Vagina (tissue), 2 donors: Measurements from ENCODE around the gene LILRB4. TPM values are rescaled to one million over a fixed set of nuclear protein-coding genes. Genes with fewer than 3 reads are reported as not detected.
"Not testable (repeated sequence)": the region's sequence is repeated elsewhere in the genome, so short reads cannot be mapped to it uniquely, and the experiment has no call there.

Experiments used
- DNase-seq, 2 donors: peaks; one replicate each; pipeline ENCODE4 v3.0.0-alpha.2; 2017; ENCODE audit errors: extremely low spot score in 2 of 2
- H3K27ac ChIP-seq: fragments of 200-600 bp; sonication (generic); one replicate; pipeline ENCODE4 v1.5.1; 2019
- H3K27me3 ChIP-seq: fragments of 200-600 bp; sonication (generic); one replicate; pipeline ENCODE4 v1.5.1; 2019
- H3K36me3 ChIP-seq, 2 donors: fragments of 200-600 bp; sonication (generic); one replicate each; pipeline ENCODE4 v1.5.1; 2017 to 2019
- H3K4me1 ChIP-seq: fragments of 200-600 bp; sonication (generic); one replicate; pipeline ENCODE4 v1.5.1; 2019
- H3K4me3 ChIP-seq, 2 donors: fragments of 200-600 bp; sonication (generic); 1 replicate in 1 of 2; 2 replicates in 1 of 2; pipeline ENCODE4 v1.5.1; 2016 to 2019
- H3K9me3 ChIP-seq: fragments of 200-600 bp; sonication (generic); one replicate; pipeline ENCODE4 v1.5.1; 2019
- CTCF ChIP-seq, 3 experiments: fragments of 450-650 bp in 2 of 3; fragments of 200-600 bp in 1 of 3; sonication (generic) in 1 of 3; IDR thresholded peaks; one replicate each; pipeline ENCODE4 v1.5.1; 2017 to 2019; ENCODE audit warnings: antibody characterized with exemption in 3 of 3, mild to moderate bottlenecking in 2 of 3, moderate library complexity in 2 of 3
- POLR2A ChIP-seq, 2 donors: fragments of 450-650 bp; IDR thresholded peaks; one replicate each; pipeline ENCODE4 v1.6.1; 2017; ENCODE audit warnings: antibody characterized with exemption in 2 of 2, mild to moderate bottlenecking in 2 of 2, moderate library complexity in 2 of 2
- POLR2AphosphoS5 ChIP-seq, 2 donors: sonication (generic); formaldehyde crosslinking; IDR thresholded peaks; one replicate each; pipeline ENCODE4 v1.9.0; 2017; ENCODE audit warnings: antibody characterized with exemption in 2 of 2, mild to moderate bottlenecking in 2 of 2, low read depth in 1 of 2; ENCODE audit not compliant: insufficient read depth in 1 of 2
- intact Hi-C: fragments of 100-400 bp; cut with DNase I; formaldehyde crosslinking; loops from one replicate; pipeline ENCODE4 v1.15.1; 2023
- microRNA-seq: library from miRNA; unstranded; fragments of <30 nt; microRNA quantifications from one replicate; pipeline ENCODE4, GENCODE V29; 2017; ENCODE audit warnings: borderline number of aligned reads, borderline replicate concordance
- small RNA-seq: library from RNA; depleted of rRNA; stranded (forward); fragments of <200 nt; gene quantifications from one replicate; pipeline ENCODE3, GENCODE V24; 2016
- total RNA-seq: library from RNA; depleted of rRNA; stranded (reverse); fragments of >200 nt; gene quantifications from one replicate; pipeline ENCODE4 v1.2.3, GENCODE V29; 2016

The LILRB4 gene
- total RNA-seq, 1 donor from 2014 or later, result 2.9 TPM

DNA sequence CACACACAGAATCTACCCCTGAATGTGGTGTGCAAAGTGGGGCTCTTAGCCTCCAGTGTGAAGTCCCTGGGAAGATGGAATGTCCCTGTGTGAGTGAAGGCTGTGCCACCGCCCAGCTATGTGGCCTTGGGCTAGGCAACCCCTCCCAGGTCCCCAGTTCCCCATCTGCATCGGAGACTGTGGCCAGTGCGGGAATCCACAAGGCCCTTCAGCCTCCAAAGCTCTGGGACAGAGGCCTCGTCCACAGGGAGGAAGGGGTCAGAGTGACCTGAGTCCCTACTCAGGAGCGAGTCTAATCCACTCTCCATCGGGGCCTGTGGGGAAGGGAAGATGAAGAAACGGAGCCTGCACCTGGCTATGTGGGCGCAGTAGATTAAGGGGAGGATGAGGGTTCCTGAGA, 42.1 kb downstream of the LILRB4 start:
- no peaks in the 10 kb centered on the region for H3K27me3 ChIP-seq
- no peaks in the 10 kb centered on the region for H3K36me3 ChIP-seq
- intact Hi-C loops, result no loop called here
- no peak overlapping the region for H3K27ac ChIP-seq
- no peak for DNase-seq
- TF ChIP-seq POLR2AphosphoS5 (IDR thresholded peaks at IDR 0.05; ENCODE audit: insufficient read depth in 1 of 2, low read depth in 1 of 2) (no peak), CTCF (IDR thresholded peaks at IDR 0.05) (no peak), POLR2A (IDR thresholded peaks at IDR 0.05) (no peak)
- H3K4me3 ChIP-seq, result no peak overlapping the region
- H3K9me3 ChIP-seq, result no peaks in the 10 kb centered on the region
- H3K4me1 ChIP-seq, result no peaks in the 10 kb centered on the region

DNA sequence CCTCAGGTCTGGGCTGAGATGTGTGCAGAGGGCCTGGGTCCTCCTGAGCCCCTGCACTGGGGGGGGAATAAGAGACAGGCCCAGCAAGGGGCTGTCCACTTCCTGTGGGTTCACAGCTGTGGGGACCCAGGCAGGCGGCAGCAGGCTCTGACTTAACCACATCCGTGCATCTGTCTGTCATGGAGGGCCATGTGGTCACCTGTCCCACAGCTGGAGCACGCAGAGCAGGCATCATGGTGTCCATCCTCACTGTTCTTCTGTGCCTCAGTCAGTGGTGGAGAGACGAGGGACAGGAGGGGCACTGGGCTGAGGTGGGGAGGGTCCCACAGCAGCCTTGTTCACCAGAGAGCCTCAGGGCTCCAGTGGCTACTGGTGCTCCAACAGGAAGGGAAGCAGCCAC, 45.2 kb downstream of the LILRB4 start:
- Histone ChIP-seq H3K4me3 (no peak overlapping the region), H3K4me1 (no peaks in the 10 kb centered on the region), H3K27ac (no peak overlapping the region), H3K36me3 (no peaks in the 10 kb centered on the region), H3K27me3 (no peaks in the 10 kb centered on the region), H3K9me3 (no peaks in the 10 kb centered on the region)
- no peak for TF ChIP-seq CTCF (IDR thresholded peaks at IDR 0.05)
- no peak for TF ChIP-seq POLR2A (IDR thresholded peaks at IDR 0.05)
- TF ChIP-seq POLR2AphosphoS5 (IDR thresholded peaks at IDR 0.05; ENCODE audit: insufficient read depth in 1 of 2, low read depth in 1 of 2), result no peak
- no peak for DNase-seq
- intact Hi-C loops, result no loop called here

DNA sequence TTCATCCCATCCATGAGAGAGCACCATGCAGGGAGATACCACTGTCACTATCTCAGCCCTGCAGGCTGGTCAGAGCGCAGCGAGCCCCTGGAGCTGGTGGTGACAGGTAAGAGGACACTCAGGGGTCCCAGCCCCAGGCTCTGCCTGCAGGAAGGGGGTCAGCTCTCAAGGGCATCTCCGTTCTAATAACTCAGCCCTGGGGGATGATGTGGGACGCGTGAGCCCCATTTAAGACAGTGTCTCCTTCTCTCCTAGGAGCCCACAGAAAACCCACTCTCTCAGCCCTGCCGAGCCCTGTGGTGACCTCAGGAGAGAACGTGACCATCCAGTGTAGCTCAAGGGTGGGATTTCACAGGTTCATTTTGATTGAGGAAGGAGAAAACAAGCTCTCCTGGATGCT, 46.0 kb downstream of the LILRB4 start:
- no peak for DNase-seq
- no peaks in the 10 kb centered on the region for H3K9me3 ChIP-seq
- intact Hi-C loops, result no loop called here
- H3K27ac ChIP-seq, result no peak overlapping the region
- TF ChIP-seq POLR2AphosphoS5 (IDR thresholded peaks at IDR 0.05; ENCODE audit: insufficient read depth in 1 of 2, low read depth in 1 of 2) (no peak), CTCF (IDR thresholded peaks at IDR 0.05) (no peak), POLR2A (IDR thresholded peaks at IDR 0.05) (no peak)
- H3K27me3 ChIP-seq, result no peaks in the 10 kb centered on the region
- no peaks in the 10 kb centered on the region for H3K36me3 ChIP-seq
- H3K4me1 ChIP-seq, result no peaks in the 10 kb centered on the region
- no peak overlapping the region for H3K4me3 ChIP-seq

- Histone ChIP-seq H3K27me3 (no peaks in the 10 kb centered on the region), H3K9me3 (no peaks in the 10 kb centered on the region), H3K36me3 (no peaks in the 10 kb centered on the region), H3K4me3 (no peak overlapping the region), H3K4me1 (no peaks in the 10 kb centered on the region), H3K27ac (no peak overlapping the region)
- intact Hi-C loops, result no loop called here
- no peak for TF ChIP-seq POLR2A (IDR thresholded peaks at IDR 0.05)
- no peak for TF ChIP-seq POLR2AphosphoS5 (IDR thresholded peaks at IDR 0.05; ENCODE audit: insufficient read depth in 1 of 2, low read depth in 1 of 2)
- no peak for TF ChIP-seq CTCF (IDR thresholded peaks at IDR 0.05)
- no peak for DNase-seq
These were observed 46.6 kb downstream of the LILRB4 start for GRCh38 chr19:54709212-54709948.

DNA sequence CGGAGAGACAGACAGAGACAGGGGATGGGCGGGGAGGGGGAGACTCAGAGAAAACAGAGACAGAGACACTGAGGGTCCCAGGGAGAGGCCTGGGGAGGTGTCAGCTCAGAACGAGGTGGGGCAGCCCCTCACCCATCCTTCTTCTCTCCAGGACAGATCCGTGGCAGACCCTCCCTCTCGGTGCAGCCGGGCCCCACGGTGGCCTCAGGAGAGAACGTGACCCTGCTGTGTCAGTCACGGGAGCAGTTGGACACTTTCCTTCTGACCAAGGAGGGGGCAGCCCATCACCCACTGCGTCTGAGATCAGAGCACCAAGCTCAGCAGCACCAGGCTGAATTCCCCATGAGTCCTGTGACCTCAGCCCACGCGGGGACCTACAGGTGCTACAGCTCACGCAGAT, 47.2 kb downstream of the LILRB4 start:
- intact Hi-C loops, H3K36me3 ChIP-seq, H3K9me3 ChIP-seq, H3K27me3 ChIP-seq, H3K4me3 ChIP-seq, DNase-seq, H3K4me1 ChIP-seq, H3K27ac ChIP-seq: not testable (repeated sequence)

Small RNA genes lying within 50 kb of the gene (microRNA-seq; reads per million reads assigned to microRNA genes)
- not detected for gene MIR8061

Small RNA genes lying within 50 kb of the gene (small RNA-seq; reads per million reads assigned to genes)
- not detected for gene AC245036.3
- gene AC245128.2, result not detected
- gene MIR8061, result not detected

Other genes starting within 250 kb of the LILRB4 start
- gene TTYH1, start 247.5 kb upstream of the LILRB4 start, total RNA-seq, result 5.9 TPM
- gene LENG8, start 213.8 kb upstream of the LILRB4 start, total RNA-seq, result 129 TPM
- 10.3 TPM for gene LENG9, start 199.2 kb upstream of the LILRB4 start, total RNA-seq
- 33.4 TPM for gene CDC42EP5, start 189.7 kb upstream of the LILRB4 start, total RNA-seq
- not detected for gene LAIR2, start 160.2 kb upstream of the LILRB4 start, total RNA-seq
- not detected for gene LILRA2, start 89.2 kb upstream of the LILRB4 start, total RNA-seq
- gene LILRA1, start 69.4 kb upstream of the LILRB4 start, total RNA-seq, result 1.7 TPM
- 2.2 TPM for gene LILRB1, start 32.5 kb upstream of the LILRB4 start, total RNA-seq
- gene KIR3DL3, start 61.5 kb downstream of the LILRB4 start, total RNA-seq, result not detected
- not detected for gene KIR2DL3, start 75.5 kb downstream of the LILRB4 start, total RNA-seq
- gene KIR2DL1, start 106.8 kb downstream of the LILRB4 start, total RNA-seq, result not detected
- not detected for gene KIR2DL4, start 140.6 kb downstream of the LILRB4 start, total RNA-seq
- not detected for gene KIR3DL1, start 153.5 kb downstream of the LILRB4 start, total RNA-seq
- gene KIR2DS4, start 169.7 kb downstream of the LILRB4 start, total RNA-seq, result not detected
- gene KIR3DL2, start 187.5 kb downstream of the LILRB4 start, total RNA-seq, result not detected
- gene FCAR, start 211.2 kb downstream of the LILRB4 start, total RNA-seq, result 2.2 TPM
- gene NCR1, start 243.2 kb downstream of the LILRB4 start, total RNA-seq, result 2.7 TPM